A549 (cell line): ENCODE results near the gene USP38. TPM values are rescaled to one million over a fixed set of nuclear protein-coding genes. Genes with fewer than 3 reads are reported as not detected.
A peak's percentile ranks its signal among the peaks of the same experiment; 100 is the strongest.

Source experiments
- ATAC-seq, 2 experiments: fragments of 200-7000 bp in 1 of 2; fragments of >200 bp in 1 of 2; cut with Nextera tagmentation in 1 of 2; cut with Tn5 transposase in 1 of 2; 3 replicates each; pipeline versions ENCODE4 v1.8.0 to v1.9.1; 2018 to 2020; ENCODE audit warnings: mild to moderate bottlenecking in 1 of 2, moderate library complexity in 1 of 2
- CTCF ChIA-PET: fragments of 300-600 bp; sonication (Branson Sonifier 250); formaldehyde crosslinking; extraction: SDS; loops from one replicate; lab custom pipeline; 2021; ENCODE audit warnings: antibody characterized with exemption, inconsistent platforms; lab: Yijun Ruan, JAX
- POLR2A ChIA-PET: fragments of 350-600 bp; formaldehyde crosslinking; extraction: SDS; loops from one replicate; lab custom pipeline; 2021; ENCODE audit warnings: antibody characterized with exemption, inconsistent platforms; lab: Yijun Ruan, JAX
- DNase-seq, 2 experiments: peaks; one replicate each; pipeline versions ENCODE4 v3.0.0 to v3.0.0-alpha.2; 2011 to 2016; ENCODE audit warnings: low read depth in 1 of 2, low spot score in 1 of 2
- FAIRE-seq: peaks from 2 replicates; lab custom pipeline; 2011; peaks lifted over from hg19 to GRCh38; lab: Jason Lieb, UNC
- H3K27ac ChIP-seq, 2 experiments: fragments of >200 bp; sonication (Bioruptor Twin); formaldehyde crosslinking; 3 replicates each; pipeline ENCODE4 v1.5.1; 2016 to 2017
- H3K4me1 ChIP-seq: fragments of >200 bp; sonication (Bioruptor Twin); formaldehyde crosslinking; 3 replicates; pipeline ENCODE4 v1.6.1; 2016
- H3K4me2 ChIP-seq: fragments of >200 bp; sonication (Bioruptor Twin); formaldehyde crosslinking; 3 replicates; pipeline ENCODE4 v1.6.1; 2016
- H3K4me3 ChIP-seq: fragments of >200 bp; sonication (Bioruptor Twin); formaldehyde crosslinking; 3 replicates; pipeline ENCODE4 v1.5.1; 2016
- H3K9me3 ChIP-seq: fragments of >200 bp; sonication (Bioruptor Twin); formaldehyde crosslinking; 3 replicates; pipeline ENCODE4 v1.6.1; 2016
- CTCF ChIP-seq: fragments of >200 bp; sonication (Bioruptor Twin); formaldehyde crosslinking; IDR thresholded peaks from 3 replicates; pipeline ENCODE4 v1.5.1; 2016
- FOSB ChIP-seq: fragments of 250-450 bp; sonication (Bioruptor Pico); IDR thresholded peaks from 2 replicates; pipeline ENCODE4 v1.5.0; 2020; ENCODE audit warnings: mild to moderate bottlenecking, moderate library complexity
- FOSL2 ChIP-seq, 2 experiments: fragments of 450-650 bp in 1 of 2; fragments of >200 bp in 1 of 2; sonication (Bioruptor Twin) in 1 of 2; formaldehyde crosslinking; IDR thresholded peaks; 2 replicates each; pipeline versions ENCODE4 v1.5.0 to v1.6.1; 2016 to 2020; ENCODE audit warnings: mild to moderate bottlenecking in 1 of 2, moderate library complexity in 1 of 2
- HES2 ChIP-seq: fragments of >200 bp; sonication (Bioruptor Twin); formaldehyde crosslinking; IDR thresholded peaks from 2 replicates; pipeline ENCODE4 v1.6.1; 2016
- HMGXB4 ChIP-seq: fragments of 250-450 bp; sonication (Bioruptor Pico); IDR thresholded peaks from 2 replicates; pipeline ENCODE4 v1.5.0; 2021; ENCODE audit warnings: mild to moderate bottlenecking, moderate library complexity, borderline replicate concordance
- JUN ChIP-seq, 2 experiments: fragments of >200 bp; sonication (Bioruptor Twin); formaldehyde crosslinking; IDR thresholded peaks; 2 replicates in 1 of 2; 3 replicates in 1 of 2; pipeline ENCODE4 v1.6.1; 2016 to 2017
- KDM5A ChIP-seq: fragments of 200-600 bp; sonication (generic); IDR thresholded peaks from 2 replicates; pipeline ENCODE4 v1.6.1; 2016; ENCODE audit warnings: antibody characterized with exemption, mild to moderate bottlenecking
- MAFK ChIP-seq: fragments of 450-650 bp; IDR thresholded peaks from 2 replicates; pipeline ENCODE4 v1.6.1; 2014; ENCODE audit not compliant: partially characterized antibody
- MYC ChIP-seq: IDR thresholded peaks from 2 replicates; pipeline ENCODE4 v1.6.1; 2012; ENCODE audit warnings: mild to moderate bottlenecking, inconsistent platforms, low read length, improper control_type of control experiment, borderline replicate concordance
- PHF8 ChIP-seq: fragments of 200-600 bp; sonication (generic); IDR thresholded peaks from 2 replicates; pipeline ENCODE4 v1.6.1; 2016; ENCODE audit warnings: low read depth, mild to moderate bottlenecking, antibody characterized with exemption, moderate library complexity, borderline replicate concordance
- TP53 ChIP-seq: fragments of 250-450 bp; sonication (Bioruptor Pico); IDR thresholded peaks from 2 replicates; pipeline ENCODE4 v1.5.0; 2021; ENCODE audit warnings: mild to moderate bottlenecking, moderate library complexity
- WGBS: methylation state at CpG from one replicate; pipeline ENCODE4 v1.1.6; 2017; ENCODE audit errors: missing lambda C conversion rate; 5-methylcytosine and 5-hydroxymethylcytosine counted together
- polyA plus RNA-seq, 4 experiments: library from polyadenylated mRNA; depleted of rRNA in 3 of 4; stranded (reverse); fragments of >200 nt; fragmentation: RNase III in 1 of 4; extraction: RNeasy Plus Mini Kit Qiagen cat#74134 plus additional on column Dnase treatment in 1 of 4; gene quantifications; 2 replicates in 3 of 4; 3 replicates in 1 of 4; pipeline ENCODE4 v1.2.3, GENCODE V29; 2011 to 2017
- TF ChIP-seq, protein P1 (sequence below): IDR thresholded peaks from 2 replicates; pipeline ENCODE4 v1.6.1; 2012

USP38 gene
- polyA plus RNA-seq, 2 of the 4 experiments (the other 2 are of a cell fraction), result 5.6 to 10.9 TPM

- peak overlapping the region; percentile 90 to 94 for H3K27ac ChIP-seq
- FAIRE-seq (no peak), DNase-seq (no peak), ATAC-seq (no peak)
- TF ChIP-seq CTCF (no peak), MYC (no peak), HMGXB4 (CRISPR knock-in tag) (no peak), FOSB (CRISPR knock-in tag) (no peak), TP53 (CRISPR knock-in tag) (no peak), JUN (IDR thresholded peaks at IDR 0.05) (no peak)
- WGBS, result 37% methylated on average over 9 of the region's 9 CpGs
- H3K9me3 ChIP-seq, result no peaks in the 10 kb centered on the region
- CTCF ChIA-PET, result no interaction called here
- peak overlapping the region; percentile 92 for H3K4me3 ChIP-seq
- peaks cover 18% of the 10 kb centered on the region; the same call in 2 of the 3 replicates for H3K4me1 ChIP-seq
- POLR2A ChIA-PET, result no interaction called here
- peak overlapping the region; percentile 73 for H3K4me2 ChIP-seq
Measured at GRCh38 chr4:143183513-143184216, 1.1 kb upstream of the USP38 start.

DNA sequence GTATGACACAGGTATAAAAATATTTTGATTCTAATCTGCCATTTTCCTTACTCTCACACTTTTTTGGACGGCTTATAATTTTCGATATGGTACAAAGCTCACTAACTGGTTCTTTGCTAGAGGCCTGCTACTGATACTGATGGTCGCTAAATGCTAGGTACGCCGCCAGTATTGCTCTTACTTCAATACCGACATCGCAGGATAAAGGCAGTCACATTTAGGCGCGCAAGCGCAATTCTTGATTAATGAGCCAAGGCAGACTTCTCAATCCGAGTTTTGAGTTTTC is 557 bp upstream of the USP38 start:
- H3K9me3 ChIP-seq, result no peaks in the 10 kb centered on the region
- CTCF ChIA-PET, result no interaction called here
- POLR2A ChIA-PET, result no interaction called here
- peak; percentile 11 to 35; a peak in 4 of 6 replicates for ATAC-seq
- peak overlapping the region; percentile 73 for H3K4me2 ChIP-seq
- peak overlapping the region; percentile 90 to 94 for H3K27ac ChIP-seq
- FAIRE-seq, result no peak
- WGBS, result 1% methylated on average over 11 of the region's 11 CpGs
- TF ChIP-seq MAFK (no peak), PHF8 (0 out of 2 replicates have a peak, but pooled peaks have one; percentile 72)
- TF ChIP-seq, protein P1, sequence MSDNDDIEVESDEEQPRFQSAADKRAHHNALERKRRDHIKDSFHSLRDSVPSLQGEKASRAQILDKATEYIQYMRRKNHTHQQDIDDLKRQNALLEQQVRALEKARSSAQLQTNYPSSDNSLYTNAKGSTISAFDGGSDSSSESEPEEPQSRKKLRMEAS, result 0 out of 2 replicates have a peak, but pooled peaks have one; percentile 6
- H3K4me1 ChIP-seq, result peaks cover 23% of the 10 kb centered on the region; the same call in 2 of the 3 replicates
- peak overlapping the region; percentile 92 for H3K4me3 ChIP-seq
- no peak for DNase-seq

GRCh38 chr4:143185253-143186107 is 763 bp downstream of the USP38 start:
- H3K9me3 ChIP-seq, result no peaks in the 10 kb centered on the region
- FAIRE-seq (no peak), ATAC-seq (peak; percentile 52 to 66), DNase-seq (peak in 1 of 2 experiments; percentile 23)
- ChIA-PET POLR2A (no interaction called here), CTCF (no interaction called here)
- WGBS, result 0% methylated on average over 7 of the region's 50 CpGs
- H3K4me2 ChIP-seq, result peak overlapping the region; percentile 83
- peak overlapping the region; percentile 84 to 94 for H3K27ac ChIP-seq
- peak; percentile 70 for TF ChIP-seq PHF8
- peak; percentile 10; the same call in 1 of the 2 replicates for TF ChIP-seq KDM5A
- no peak for TF ChIP-seq HES2
- peak overlapping the region; percentile 92 for H3K4me3 ChIP-seq
- peaks cover 28% of the 10 kb centered on the region; the same call in 2 of the 3 replicates for H3K4me1 ChIP-seq

- DNase-seq, result no peak
- no peak for ATAC-seq
- no peaks in the 10 kb centered on the region for H3K9me3 ChIP-seq
- peak overlapping the region in 1 of 2 experiments; percentile 94; a peak in 3 of 6 replicates for H3K27ac ChIP-seq
- WGBS, result 5% methylated on average over 6 of the region's 6 CpGs
- ChIA-PET CTCF (no interaction called here), POLR2A (no interaction called here)
- FAIRE-seq, result no peak
- H3K4me2 ChIP-seq, result peak overlapping the region; percentile 83
- TF ChIP-seq FOSL2 (IDR thresholded peaks at IDR 0.05) (no peak), FOSL2 (CRISPR knock-in tag; IDR thresholded peaks at IDR 0.05) (no peak)
- peak overlapping the region; percentile 92 for H3K4me3 ChIP-seq
- H3K4me1 ChIP-seq, result peaks cover 28% of the 10 kb centered on the region; the same call in 2 of the 3 replicates
Measured at GRCh38 chr4:143186212-143186611, 1.5 kb downstream of the USP38 start.
